Spleen (tissue), 11 donors: ENCODE results near the gene SNAP47. TPM values are rescaled to one million over a fixed set of nuclear protein-coding genes. Genes with fewer than 3 reads are reported as not detected.

Experiments used
- DNase-seq: peaks from one replicate; pipeline ENCODE4 v3.0.0-alpha.2; 2020
- H3K27ac ChIP-seq, 8 donors: fragments of 200-600 bp; sonication (generic) in 7 of 8; 1 replicate in 4 of 8; 2 replicates in 4 of 8; pipeline versions ENCODE4 v1.5.0 to v1.8.0; 2016 to 2021; ENCODE audit warnings: inconsistent platforms in 4 of 8, mild to moderate bottlenecking in 4 of 8, moderate library complexity in 1 of 8
- H3K27me3 ChIP-seq, 7 donors: fragments of 200-600 bp; sonication (generic) in 6 of 7; replicated peaks in 1 of 7; 1 replicate in 4 of 7; 2 replicates in 3 of 7; pipeline versions ENCODE4 v1.5.0 to v1.8.0; 2016 to 2021; ENCODE audit warnings: inconsistent platforms in 3 of 7, mild to moderate bottlenecking in 1 of 7
- H3K36me3 ChIP-seq, 6 donors: fragments of 200-600 bp; sonication (generic) in 5 of 6; 1 replicate in 4 of 6; 2 replicates in 2 of 6; pipeline versions ENCODE4 v1.5.0 to v1.8.0; 2016 to 2021; ENCODE audit warnings: inconsistent platforms in 2 of 6
- H3K4me1 ChIP-seq, 6 donors: fragments of 200-600 bp; sonication (generic) in 5 of 6; 1 replicate in 3 of 6; 2 replicates in 3 of 6; pipeline versions ENCODE4 v1.5.0 to v1.8.0; 2016 to 2021; ENCODE audit warnings: inconsistent platforms in 3 of 6
- H3K4me3 ChIP-seq, 8 donors: fragments of 200-600 bp; sonication (generic) in 7 of 8; 1 replicate in 4 of 8; 2 replicates in 4 of 8; pipeline versions ENCODE4 v1.5.0 to v1.8.0; 2016 to 2021; ENCODE audit warnings: inconsistent platforms in 4 of 8, mild to moderate bottlenecking in 4 of 8, moderate library complexity in 2 of 8
- H3K9me3 ChIP-seq, 8 donors: fragments of 200-600 bp; sonication (generic) in 7 of 8; 1 replicate in 4 of 8; 2 replicates in 4 of 8; pipeline versions ENCODE4 v1.5.0 to v1.8.0; 2016 to 2021; ENCODE audit warnings: inconsistent platforms in 4 of 8
- CTCF ChIP-seq, 11 experiments: fragments of 200-600 bp in 7 of 11; fragments of 450-650 bp in 4 of 11; sonication (generic) in 4 of 11; IDR thresholded peaks in 8 of 11; conservative IDR thresholded peaks in 3 of 11; 1 replicate in 7 of 11; 2 replicates in 4 of 11; pipeline versions ENCODE4 v1.4.0 to v1.8.0; 2016 to 2021; ENCODE audit warnings: antibody characterized with exemption in 11 of 11, inconsistent platforms in 4 of 11, mild to moderate bottlenecking in 1 of 11
- POLR2A ChIP-seq, 3 donors: fragments of 450-650 bp; IDR thresholded peaks; one replicate each; pipeline ENCODE4 v1.5.1; 2017; ENCODE audit warnings: antibody characterized with exemption in 3 of 3, mild to moderate bottlenecking in 1 of 3
- POLR2AphosphoS5 ChIP-seq, 3 donors: sonication (generic); formaldehyde crosslinking; IDR thresholded peaks; one replicate each; pipeline ENCODE4 v1.5.1; 2017; ENCODE audit warnings: antibody characterized with exemption in 3 of 3
- WGBS, 5 donors: extraction: QIAGEN DNeasy Blood & Tissue Kit in 3 of 5; methylation state at CpG; one replicate each; pipeline versions ENCODE4 v1.1.5 to v1.1.7; 2013 to 2018; 5-methylcytosine and 5-hydroxymethylcytosine counted together
- intact Hi-C: fragments of 100-400 bp; cut with DNase I; formaldehyde crosslinking; loops from one replicate; pipeline ENCODE4 v1.15.0; 2023; ENCODE audit warnings: low total_unique reads
- polyA plus RNA-seq, 3 donors: library from polyadenylated mRNA; stranded (reverse); fragments of 200-250 nt; gene quantifications; one replicate each; pipeline ENCODE4 v1.2.1, GENCODE V29; 2013
- total RNA-seq, 7 donors: library from RNA; depleted of rRNA in 3 of 7; stranded (reverse); fragments of >200 nt in 3 of 7; fragmentation: NEBNext Ultra II Directional in 4 of 7; extraction: Animal tissue kit (Norgen Biotek cat#: 25700) in 4 of 7; gene quantifications; one replicate each; pipeline versions ENCODE4 v1.1.0 to v1.2.1, GENCODE V29; 2016 to 2021
- donor health status: healthy with polysubstance abuse.
- donor health status: DM: no; HTN: no; CAD: no; lungs with moderate emphysema.
- donor health status: DM: no; HTN: no; CAD: no.
- donor health status: Bipolar disorder and iron deficiency.
- donor health status: healthy.
- donor health status: DM: no; HTN: no; CAD: no.
- donor health status: DM: yes; HTN: yes; CAD: no.

SNAP47 gene
- total and polyA plus RNA-seq, 10 donors, result 10.0 to 42.7 (median 22.1) TPM

GRCh38 chr1:227749916-227750710 is 14.9 kb downstream of the SNAP47 start:
- 84 to 90% (median 86%) methylated on average over 15 to 19 of the region's 19 CpGs for WGBS, 5 donors
- H3K27ac ChIP-seq, result peak overlapping the region in 1 of 8 donors; percentile 28
- H3K36me3 ChIP-seq, result peaks cover 0 to 88% (median 27%) of the 10 kb centered on the region in 6 donors
- no peaks in the 10 kb centered on the region for H3K9me3 ChIP-seq
- TF ChIP-seq POLR2A (IDR thresholded peaks at IDR 0.05) (no peak), POLR2AphosphoS5 (IDR thresholded peaks at IDR 0.05) (no peak), CTCF (IDR thresholded peaks at IDR 0.05 in 8 of 11, conservative IDR thresholded peaks at IDR 0.05 in 3 of 11) (no peak)
- H3K4me1 ChIP-seq, result peaks cover 0 to 55% (median 16%) of the 10 kb centered on the region in 6 donors
- intact Hi-C loops, result no loop called here
- DNase-seq, result no peak
- no peak overlapping the region for H3K4me3 ChIP-seq
- H3K27me3 ChIP-seq, result no peaks in the 10 kb centered on the region

- H3K36me3 ChIP-seq, result peaks cover 0 to 96% (median 17%) of the 10 kb centered on the region in 6 donors
- H3K4me1 ChIP-seq, result peaks cover 0 to 39% (median 11%) of the 10 kb centered on the region in 6 donors
- no peak for TF ChIP-seq POLR2AphosphoS5 (IDR thresholded peaks at IDR 0.05)
- no peak for TF ChIP-seq POLR2A (IDR thresholded peaks at IDR 0.05)
- TF ChIP-seq CTCF (IDR thresholded peaks at IDR 0.05 in 8 of 11, conservative IDR thresholded peaks at IDR 0.05 in 3 of 11), result no peak
- peak; percentile 51 for DNase-seq
- H3K4me3 ChIP-seq, result no peak overlapping the region
- intact Hi-C loops, result no loop called here
- no peaks in the 10 kb centered on the region for H3K27me3 ChIP-seq
- H3K27ac ChIP-seq, result peak overlapping the region in 3 of 8 donors; percentile 31 to 48 (median 38)
- no peaks in the 10 kb centered on the region for H3K9me3 ChIP-seq
- WGBS, 5 donors, result 58 to 74% (median 63%) methylated on average over 7 of the region's 7 CpGs
Measured at GRCh38 chr1:227753999-227754711, 18.9 kb downstream of the SNAP47 start.

GRCh38 chr1:227754958-227755357 is 19.7 kb downstream of the SNAP47 start:
- Histone ChIP-seq H3K4me3 (no peak overlapping the region), H3K27me3 (no peaks in the 10 kb centered on the region), H3K9me3 (no peaks in the 10 kb centered on the region), H3K36me3 (peaks cover 0 to 96% (median 25%) of the 10 kb centered on the region in 6 donors), H3K27ac (peak overlapping the region in 3 of 8 donors; percentile 31 to 48 (median 38)), H3K4me1 (peaks cover 0 to 31% (median 10%) of the 10 kb centered on the region in 6 donors)
- DNase-seq, result no peak
- WGBS, 5 donors, result 87 to 95% (median 94%) methylated on average over 4 of the region's 4 CpGs
- TF ChIP-seq POLR2A (IDR thresholded peaks at IDR 0.05) (no peak), CTCF (IDR thresholded peaks at IDR 0.05 in 8 of 11, conservative IDR thresholded peaks at IDR 0.05 in 3 of 11) (no peak), POLR2AphosphoS5 (IDR thresholded peaks at IDR 0.05) (no peak)
- intact Hi-C loops, result no loop called here
